Fibroblast of lung (primary cell): ENCODE measurements around the gene SRRM2. TPM values are rescaled to one million over a fixed set of nuclear protein-coding genes. Genes with fewer than 3 reads are reported as not detected.

Experiments used
- DNase-seq, 2 donors: peaks; one replicate each; pipeline versions ENCODE4 v3.0.0 to v3.0.0-alpha.2; 2010; ENCODE audit warnings: low read depth in 2 of 2
- H2AFZ ChIP-seq: 2 replicates; pipeline ENCODE4 v1.5.1; 2012; ENCODE audit warnings: low read length, control low read depth, inconsistent platforms
- H3K27ac ChIP-seq: 2 replicates; pipeline ENCODE4 v1.5.1; 2011; ENCODE audit warnings: low read length, control low read depth; ENCODE audit not compliant: insufficient read depth
- H3K27me3 ChIP-seq: 2 replicates; pipeline ENCODE4 v1.5.1; 2011; ENCODE audit warnings: mild to moderate bottlenecking, low read length; ENCODE audit not compliant: control insufficient read depth, insufficient read depth
- H3K36me3 ChIP-seq: 2 replicates; pipeline ENCODE4 v1.5.1; 2011; ENCODE audit warnings: low read length; ENCODE audit not compliant: control insufficient read depth, insufficient read depth
- H3K4me1 ChIP-seq: 2 replicates; pipeline ENCODE4 v1.5.1; 2011; ENCODE audit warnings: low read length; ENCODE audit not compliant: control insufficient read depth, insufficient read depth; ENCODE audit errors: extremely low read depth
- H3K4me2 ChIP-seq: 2 replicates; pipeline ENCODE4 v1.5.1; 2011; ENCODE audit warnings: low read length, control low read depth; ENCODE audit not compliant: insufficient read depth; ENCODE audit errors: extremely low read depth
- H3K4me3 ChIP-seq, 4 experiments: fragments of 200-600 bp in 1 of 4; sonication (generic) in 1 of 4; replicated peaks in 1 of 4; 2 replicates each; pipeline ENCODE4 v1.5.1; 2011 to 2016; ENCODE audit warnings: low read length in 4 of 4, low read depth in 3 of 4, mild to moderate bottlenecking in 3 of 4, control low read depth in 2 of 4, inconsistent platforms in 1 of 4, mixed read lengths in 1 of 4; ENCODE audit not compliant: insufficient read depth in 1 of 4; ENCODE audit errors: control extremely low read depth in 1 of 4
- H3K79me2 ChIP-seq: 2 replicates; pipeline ENCODE4 v1.5.1; 2012; ENCODE audit warnings: mild to moderate bottlenecking, low read length, inconsistent platforms; ENCODE audit not compliant: control insufficient read depth, insufficient read depth
- H3K9ac ChIP-seq: 2 replicates; pipeline ENCODE4 v1.5.1; 2011; ENCODE audit warnings: mild to moderate bottlenecking, low read length, control low read depth; ENCODE audit not compliant: insufficient read depth
- H3K9me3 ChIP-seq: 2 replicates; pipeline ENCODE4 v1.5.1; 2012; ENCODE audit warnings: low read depth, low read length; ENCODE audit not compliant: control insufficient read depth, insufficient read depth
- H4K20me1 ChIP-seq: 2 replicates; pipeline ENCODE4 v1.5.1; 2011; ENCODE audit warnings: low read length; ENCODE audit not compliant: control insufficient read depth, insufficient read depth; ENCODE audit errors: extremely low read depth
- CTCF ChIP-seq, 2 donors: IDR thresholded peaks in 1 of 2; conservative IDR thresholded peaks in 1 of 2; 1 replicate in 1 of 2; 2 replicates in 1 of 2; pipeline ENCODE4 v1.5.1; 2011 to 2012; ENCODE audit warnings: low read length in 2 of 2, control low read depth in 1 of 2, inconsistent platforms in 1 of 2, low read depth in 1 of 2, mild to moderate bottlenecking in 1 of 2
- EZH2 ChIP-seq: IDR thresholded peaks from 2 replicates; pipeline ENCODE4 v1.5.1; 2012; ENCODE audit warnings: low read length, control low read depth, mild to moderate bottlenecking; ENCODE audit errors: missing control alignments
- polyA plus RNA-seq, 2 donors: library from polyadenylated mRNA; depleted of rRNA in 1 of 2; stranded (reverse) in 1 of 2; unstranded in 1 of 2; fragments of >200 nt; gene quantifications; 2 replicates each; pipeline ENCODE4 v1.2.1, GENCODE V29; 2011 to 2012; ENCODE audit warnings: missing spikeins in 1 of 2
- total RNA-seq: library from RNA; depleted of rRNA; stranded (reverse); fragments of >200 nt; gene quantifications from 2 replicates; pipeline ENCODE4 v1.2.1, GENCODE V29; 2014

The SRRM2 gene
- total and polyA plus RNA-seq, 2 donors (not counting 1 experiment from before 2014, with no cell fraction given): 55.2 to 74.3 TPM

- H3K36me3 ChIP-seq: no peaks in the 10 kb centered on the region
- DNase-seq: no peak
- peaks cover 5% of the 10 kb centered on the region for H3K27me3 ChIP-seq
- TF ChIP-seq CTCF (conservative IDR thresholded peaks at IDR 0.05 in 1 of 2, IDR thresholded peaks at IDR 0.05 in 1 of 2; ENCODE audit: low read depth in 1 of 2, low read length in 2 of 2) (no peak), EZH2 (no peak)
- no peaks in the 10 kb centered on the region for H3K79me2 ChIP-seq
- no peak overlapping the region for H2AFZ ChIP-seq
- H3K4me1 ChIP-seq: no peaks in the 10 kb centered on the region
- H4K20me1 ChIP-seq: no peaks in the 10 kb centered on the region
- no peak overlapping the region for H3K9ac ChIP-seq
- no peak overlapping the region for H3K4me2 ChIP-seq
- H3K27ac ChIP-seq: no peak overlapping the region
- no peaks in the 10 kb centered on the region for H3K9me3 ChIP-seq
- H3K4me3 ChIP-seq: no peak overlapping the region
These were observed 55.7 kb downstream of the SRRM2 start for GRCh38 chr16:2808181-2808580.

GRCh38 chr16:2809149-2809760 is 56.8 kb downstream of the SRRM2 start:
- Histone ChIP-seq H3K4me2 (no peak overlapping the region), H3K27ac (no peak overlapping the region), H3K4me3 (no peak overlapping the region), H2AFZ (no peak overlapping the region), H3K79me2 (no peaks in the 10 kb centered on the region), H3K27me3 (peaks cover 5% of the 10 kb centered on the region), H4K20me1 (no peaks in the 10 kb centered on the region), H3K36me3 (no peaks in the 10 kb centered on the region), H3K9ac (no peak overlapping the region), H3K4me1 (no peaks in the 10 kb centered on the region), H3K9me3 (no peaks in the 10 kb centered on the region)
- TF ChIP-seq EZH2 (no peak), CTCF (conservative IDR thresholded peaks at IDR 0.05 in 1 of 2, IDR thresholded peaks at IDR 0.05 in 1 of 2; ENCODE audit: low read depth in 1 of 2, low read length in 2 of 2) (no peak)
- no peak for DNase-seq

- no peaks in the 10 kb centered on the region for H3K36me3 ChIP-seq
- no peaks in the 10 kb centered on the region for H3K9me3 ChIP-seq
- H3K79me2 ChIP-seq: no peaks in the 10 kb centered on the region
- peaks cover 5% of the 10 kb centered on the region for H3K27me3 ChIP-seq
- H3K4me1 ChIP-seq: no peaks in the 10 kb centered on the region
- no peak overlapping the region for H3K4me2 ChIP-seq
- TF ChIP-seq EZH2: no peak
- TF ChIP-seq CTCF (conservative IDR thresholded peaks at IDR 0.05 in 1 of 2, IDR thresholded peaks at IDR 0.05 in 1 of 2; ENCODE audit: low read depth in 1 of 2, low read length in 2 of 2): no peak
- no peak overlapping the region for H3K4me3 ChIP-seq
- no peaks in the 10 kb centered on the region for H4K20me1 ChIP-seq
- no peak overlapping the region for H3K27ac ChIP-seq
- no peak overlapping the region for H3K9ac ChIP-seq
- H2AFZ ChIP-seq: no peak overlapping the region
- DNase-seq: no peak
These were observed 58.2 kb downstream of the SRRM2 start for GRCh38 chr16:2810651-2811050.
